ENCODE measurements around the gene ABL2. TPM values are rescaled to one million over a fixed set of nuclear protein-coding genes. Genes with fewer than 3 reads are reported as not detected.
"Not testable (repeated sequence)": the region's sequence is repeated elsewhere in the genome, so short reads cannot be mapped to it uniquely, and the experiment has no call there.

ABL2 gene
- total RNA-seq, 1 experiment from 2014 or later = 18.3 TPM

DNA sequence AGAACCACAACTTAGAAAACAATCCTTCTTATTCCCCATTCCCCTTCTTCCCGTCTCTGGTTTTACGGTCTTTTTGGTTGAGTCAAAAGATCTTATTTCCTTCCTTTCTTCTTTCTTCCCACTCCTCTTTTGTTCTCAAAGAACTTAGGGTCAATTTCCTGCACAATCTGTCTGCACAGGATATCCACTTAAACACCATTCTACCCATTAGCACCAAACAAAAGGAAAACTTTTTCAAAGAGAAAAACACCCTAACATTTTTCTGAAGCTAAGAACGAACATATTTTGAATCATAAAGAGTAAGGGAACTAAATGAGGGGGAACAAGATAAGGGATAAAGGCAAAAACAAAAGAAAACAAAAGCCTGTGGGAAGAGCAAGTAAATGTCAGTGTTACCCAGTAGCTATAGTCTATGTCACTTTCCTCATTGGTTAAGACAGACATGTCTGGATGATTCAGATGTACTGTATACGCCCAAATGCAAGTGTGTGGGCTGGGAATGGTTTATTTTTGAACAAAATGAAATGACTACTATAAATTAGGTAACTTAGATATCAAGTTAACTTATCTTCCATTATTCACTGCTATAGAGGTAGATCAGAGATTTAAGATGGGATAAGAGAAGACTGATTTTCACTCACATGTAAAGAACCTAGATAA is 87.8 kb downstream of the ABL2 start (continued):
- TF ChIP-seq, protein P1, sequence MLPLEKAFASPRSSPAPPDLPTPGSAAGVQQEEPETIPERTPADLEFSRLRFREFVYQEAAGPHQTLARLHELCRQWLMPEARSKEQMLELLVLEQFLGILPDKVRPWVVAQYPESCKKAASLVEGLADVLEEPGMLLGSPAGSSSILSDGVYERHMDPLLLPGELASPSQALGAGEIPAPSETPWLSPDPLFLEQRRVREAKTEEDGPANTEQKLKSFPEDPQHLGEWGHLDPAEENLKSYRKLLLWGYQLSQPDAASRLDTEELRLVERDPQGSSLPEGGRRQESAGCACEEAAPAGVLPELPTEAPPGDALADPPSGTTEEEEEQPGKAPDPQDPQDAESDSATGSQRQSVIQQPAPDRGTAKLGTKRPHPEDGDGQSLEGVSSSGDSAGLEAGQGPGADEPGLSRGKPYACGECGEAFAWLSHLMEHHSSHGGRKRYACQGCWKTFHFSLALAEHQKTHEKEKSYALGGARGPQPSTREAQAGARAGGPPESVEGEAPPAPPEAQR (CRISPR knock-in tag; IDR thresholded peaks at IDR 0.05) = no peak
- TF ChIP-seq JUN (CRISPR knock-in tag; IDR thresholded peaks at IDR 0.05) (no peak), E2F4 (CRISPR knock-in tag; IDR thresholded peaks at IDR 0.05; ENCODE audit: borderline replicate concordance, low read depth) (no peak), GTF2I (CRISPR knock-in tag; conservative IDR thresholded peaks at IDR 0.05) (no peak)
- TF ChIP-seq, protein P2, sequence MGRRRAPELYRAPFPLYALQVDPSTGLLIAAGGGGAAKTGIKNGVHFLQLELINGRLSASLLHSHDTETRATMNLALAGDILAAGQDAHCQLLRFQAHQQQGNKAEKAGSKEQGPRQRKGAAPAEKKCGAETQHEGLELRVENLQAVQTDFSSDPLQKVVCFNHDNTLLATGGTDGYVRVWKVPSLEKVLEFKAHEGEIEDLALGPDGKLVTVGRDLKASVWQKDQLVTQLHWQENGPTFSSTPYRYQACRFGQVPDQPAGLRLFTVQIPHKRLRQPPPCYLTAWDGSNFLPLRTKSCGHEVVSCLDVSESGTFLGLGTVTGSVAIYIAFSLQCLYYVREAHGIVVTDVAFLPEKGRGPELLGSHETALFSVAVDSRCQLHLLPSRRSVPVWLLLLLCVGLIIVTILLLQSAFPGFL (CRISPR knock-in tag; IDR thresholded peaks at IDR 0.05; ENCODE audit: borderline replicate concordance) = no peak

GRCh38 chr1:179138755-179139154 is 90.7 kb downstream of the ABL2 start:
- POLR2A ChIA-PET; DNase-seq (ENCODE audit: low spot score); CTCF ChIA-PET; H3K27ac Mint-ChIP-seq; H3K4me3 Mint-ChIP-seq; ATAC-seq; H3K27me3 Mint-ChIP-seq (ENCODE audit: low read depth): not testable (repeated sequence)
- peaks cover 17% of the 10 kb centered on the region for H3K4me1 Mint-ChIP-seq
- H3K9me3 Mint-ChIP-seq = peaks cover 23% of the 10 kb centered on the region
- peaks cover 31% of the 10 kb centered on the region for H3K36me3 Mint-ChIP-seq

- H3K9me3 Mint-ChIP-seq = peaks cover 27% of the 10 kb centered on the region
- peaks cover 33% of the 10 kb centered on the region for H3K36me3 Mint-ChIP-seq
- H3K4me3 Mint-ChIP-seq = no peak overlapping the region
- ChIA-PET POLR2A (no interaction called here), CTCF (interaction anchor here (1.2 kb wide), 1 partner anchor 17 kb away, joined by 6 read pairs; no protein-coding TSS in a partner anchor)
- H3K4me1 Mint-ChIP-seq = peaks cover 14% of the 10 kb centered on the region
- ATAC-seq (no peak), DNase-seq (ENCODE audit: low spot score) (no peak)
- no peaks in the 10 kb centered on the region for H3K27me3 Mint-ChIP-seq (ENCODE audit: low read depth)
- H3K27ac Mint-ChIP-seq = no peak overlapping the region
- TF ChIP-seq, protein P3, sequence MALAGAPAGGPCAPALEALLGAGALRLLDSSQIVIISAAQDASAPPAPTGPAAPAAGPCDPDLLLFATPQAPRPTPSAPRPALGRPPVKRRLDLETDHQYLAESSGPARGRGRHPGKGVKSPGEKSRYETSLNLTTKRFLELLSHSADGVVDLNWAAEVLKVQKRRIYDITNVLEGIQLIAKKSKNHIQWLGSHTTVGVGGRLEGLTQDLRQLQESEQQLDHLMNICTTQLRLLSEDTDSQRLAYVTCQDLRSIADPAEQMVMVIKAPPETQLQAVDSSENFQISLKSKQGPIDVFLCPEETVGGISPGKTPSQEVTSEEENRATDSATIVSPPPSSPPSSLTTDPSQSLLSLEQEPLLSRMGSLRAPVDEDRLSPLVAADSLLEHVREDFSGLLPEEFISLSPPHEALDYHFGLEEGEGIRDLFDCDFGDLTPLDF (CRISPR knock-in tag; IDR thresholded peaks at IDR 0.05) = no peak
- no peak for TF ChIP-seq FOXP4 (CRISPR knock-in tag; IDR thresholded peaks at IDR 0.05)
- no peak for TF ChIP-seq NFATC4 (CRISPR knock-in tag; IDR thresholded peaks at IDR 0.05)
- TF ChIP-seq GTF2I (CRISPR knock-in tag; conservative IDR thresholded peaks at IDR 0.05) = no peak
- no peak for TF ChIP-seq TEAD4 (CRISPR knock-in tag; IDR thresholded peaks at IDR 0.05)
- TF ChIP-seq, protein P4, sequence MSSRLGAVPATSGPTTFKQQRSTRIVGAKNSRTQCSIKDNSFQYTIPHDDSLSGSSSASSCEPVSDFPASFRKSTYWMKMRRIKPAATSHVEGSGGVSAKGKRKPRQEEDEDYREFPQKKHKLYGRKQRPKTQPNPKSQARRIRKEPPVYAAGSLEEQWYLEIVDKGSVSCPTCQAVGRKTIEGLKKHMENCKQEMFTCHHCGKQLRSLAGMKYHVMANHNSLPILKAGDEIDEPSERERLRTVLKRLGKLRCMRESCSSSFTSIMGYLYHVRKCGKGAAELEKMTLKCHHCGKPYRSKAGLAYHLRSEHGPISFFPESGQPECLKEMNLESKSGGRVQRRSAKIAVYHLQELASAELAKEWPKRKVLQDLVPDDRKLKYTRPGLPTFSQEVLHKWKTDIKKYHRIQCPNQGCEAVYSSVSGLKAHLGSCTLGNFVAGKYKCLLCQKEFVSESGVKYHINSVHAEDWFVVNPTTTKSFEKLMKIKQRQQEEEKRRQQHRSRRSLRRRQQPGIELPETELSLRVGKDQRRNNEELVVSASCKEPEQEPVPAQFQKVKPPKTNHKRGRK (CRISPR knock-in tag; IDR thresholded peaks at IDR 0.05; ENCODE audit: borderline replicate concordance) = no peak
- TF ChIP-seq GRHL2 (CRISPR knock-in tag; IDR thresholded peaks at IDR 0.05; ENCODE audit: insufficient replicate concordance, severe bottlenecking) = no peak
- TF ChIP-seq, protein P2 (CRISPR knock-in tag; IDR thresholded peaks at IDR 0.05; ENCODE audit: borderline replicate concordance) = no peak
- TF ChIP-seq ZNF232 (CRISPR knock-in tag; IDR thresholded peaks at IDR 0.05) = no peak
- TF ChIP-seq ZNF532 (CRISPR knock-in tag; IDR thresholded peaks at IDR 0.05; ENCODE audit: borderline replicate concordance) = no peak
- TF ChIP-seq FOXJ3 (CRISPR knock-in tag; IDR thresholded peaks at IDR 0.05; ENCODE audit: borderline replicate concordance) = no peak
- TF ChIP-seq GABPB1 (CRISPR knock-in tag; IDR thresholded peaks at IDR 0.05) = no peak
- no peak for TF ChIP-seq RORB (CRISPR knock-in tag; IDR thresholded peaks at IDR 0.05)
These were observed 91.7 kb downstream of the ABL2 start for GRCh38 chr1:179137617-179138255.

Data from WTC11 (cell line).